HepG2 (cell line): ENCODE measurements around the gene INAFM1. TPM values are rescaled to one million over a fixed set of nuclear protein-coding genes. Genes with fewer than 3 reads are reported as not detected.

Experiments used
- CHD4 ChIP-seq: fragments of 200-600 bp; sonication (generic); IDR thresholded peaks from 2 replicates; pipeline ENCODE4 v1.7.0; 2017; ENCODE audit warnings: mild to moderate bottlenecking, low read length, borderline replicate concordance
- DR1 ChIP-seq: sonication (generic); formaldehyde crosslinking; IDR thresholded peaks from 2 replicates; pipeline ENCODE4 v1.8.0; 2021; ENCODE audit warnings: mild to moderate bottlenecking, missing genetic modification reagents, inconsistent platforms
- IKZF1 ChIP-seq: fragments of 450-650 bp; IDR thresholded peaks from 2 replicates; pipeline ENCODE4 v1.7.1; 2016
- NKX3-1 ChIP-seq: sonication (generic); formaldehyde crosslinking; IDR thresholded peaks from 2 replicates; pipeline ENCODE4 v1.5.0; 2020; ENCODE audit warnings: missing genetic modification reagents
- NRL ChIP-seq: sonication (generic); formaldehyde crosslinking; IDR thresholded peaks from 2 replicates; pipeline ENCODE4 v1.5.0; 2020; ENCODE audit warnings: missing genetic modification reagents, mild to moderate bottlenecking, moderate library complexity, borderline replicate concordance
- PPARG ChIP-seq: conservative IDR thresholded peaks from 2 replicates; pipeline ENCODE4 v1.6.1; 2016; ENCODE audit warnings: missing biosample characterization, missing genetic modification reagents
- RBFOX2 ChIP-seq: fragments of 200-400 bp; formaldehyde crosslinking; IDR thresholded peaks from 2 replicates; pipeline ENCODE4 v1.6.1; 2017; ENCODE audit warnings: low read depth, mild to moderate bottlenecking, low read length
- SATB2 ChIP-seq: sonication (generic); formaldehyde crosslinking; IDR thresholded peaks from 2 replicates; pipeline ENCODE4 v1.5.0; 2020; ENCODE audit warnings: missing genetic modification reagents
- SMAD1 ChIP-seq: sonication (generic); formaldehyde crosslinking; IDR thresholded peaks from 2 replicates; pipeline ENCODE4 v1.4.0; 2020; ENCODE audit warnings: missing genetic modification reagents, low read depth, mild to moderate bottlenecking, borderline replicate concordance
- SNAPC2 ChIP-seq: sonication (generic); formaldehyde crosslinking; IDR thresholded peaks from 2 replicates; pipeline ENCODE4 v1.8.1; 2022; ENCODE audit warnings: mild to moderate bottlenecking, missing genetic modification reagents
- TBX2 ChIP-seq: sonication (generic); formaldehyde crosslinking; IDR thresholded peaks from 2 replicates; pipeline ENCODE4 v1.5.0; 2020; ENCODE audit warnings: missing genetic modification reagents, mild to moderate bottlenecking, borderline replicate concordance
- TMF1 ChIP-seq: sonication (generic); formaldehyde crosslinking; IDR thresholded peaks from 2 replicates; pipeline ENCODE4 v1.8.1; 2022; ENCODE audit warnings: low read depth, missing genetic modification reagents
- ZFP62 ChIP-seq: sonication (generic); formaldehyde crosslinking; IDR thresholded peaks from 2 replicates; pipeline ENCODE4 v1.4.0; 2020; ENCODE audit warnings: missing genetic modification reagents
- ZFY ChIP-seq: sonication (generic); formaldehyde crosslinking; IDR thresholded peaks from 2 replicates; pipeline ENCODE4 v1.4.0; 2020; ENCODE audit warnings: missing genetic modification reagents
- ZNF569 ChIP-seq: sonication (generic); formaldehyde crosslinking; IDR thresholded peaks from 2 replicates; pipeline ENCODE4 v1.5.0; 2020; ENCODE audit warnings: mild to moderate bottlenecking, missing genetic modification reagents, moderate library complexity, borderline replicate concordance
- ZNF577 ChIP-seq: sonication (generic); formaldehyde crosslinking; IDR thresholded peaks from 2 replicates; pipeline ENCODE4 v1.4.0; 2020; ENCODE audit warnings: mild to moderate bottlenecking, low read depth, missing genetic modification reagents, borderline replicate concordance
- ZNF605 ChIP-seq: sonication (generic); formaldehyde crosslinking; IDR thresholded peaks from 2 replicates; pipeline ENCODE4 v1.8.0; 2022; ENCODE audit warnings: mild to moderate bottlenecking, missing genetic modification reagents
- polyA plus RNA-seq, 8 experiments: library from polyadenylated mRNA; depleted of rRNA in 3 of 8; stranded (reverse) in 7 of 8; unstranded in 1 of 8; fragments of >200 nt; fragmentation: Illumina TruSeq in 4 of 8; extraction: Trizol in 4 of 8; gene quantifications; 2 replicates each; pipeline versions ENCODE4 v1.2.1 to v1.2.3, GENCODE V29; 2011 to 2016; ENCODE audit warnings: low read depth in 4 of 8, missing spikeins in 1 of 8, mixed read lengths in 1 of 8; ENCODE audit not compliant: insufficient read depth in 1 of 8
- total RNA-seq, 5 experiments: library from RNA; depleted of rRNA; stranded (reverse); fragments of >200 nt; fragmentation: Illumina TruSeq; extraction: Trizol; gene quantifications; 2 replicates each; pipeline ENCODE4 v1.2.3, GENCODE V29; 2016; ENCODE audit warnings: low read depth in 1 of 5
- TF ChIP-seq, protein P1 (sequence below): sonication (generic); formaldehyde crosslinking; IDR thresholded peaks from 2 replicates; pipeline ENCODE4 v1.5.0; 2020; ENCODE audit warnings: mild to moderate bottlenecking, missing genetic modification reagents, borderline replicate concordance
- TF ChIP-seq, protein P2 (sequence below): IDR thresholded peaks from 2 replicates; pipeline ENCODE4 v1.6.1; 2018; ENCODE audit warnings: missing genetic modification reagents
- TF ChIP-seq, protein P3 (sequence below): IDR thresholded peaks from 2 replicates; pipeline ENCODE4 v1.6.1; 2016
- TF ChIP-seq, protein P4 (sequence below): sonication (generic); formaldehyde crosslinking; IDR thresholded peaks from 2 replicates; pipeline ENCODE4 v1.4.0; 2020; ENCODE audit warnings: missing genetic modification reagents, mild to moderate bottlenecking, borderline replicate concordance
- TF ChIP-seq, protein P5 (sequence below): sonication (generic); formaldehyde crosslinking; IDR thresholded peaks from 2 replicates; pipeline ENCODE4 v1.5.0; 2020; ENCODE audit warnings: missing genetic modification reagents
- TF ChIP-seq, protein P6 (sequence below): IDR thresholded peaks from 2 replicates; pipeline ENCODE4 v1.6.1; 2016; ENCODE audit warnings: mild to moderate bottlenecking, missing biosample characterization, missing genetic modification reagents

Gene INAFM1
- total and polyA plus RNA-seq, 2 of the 13 experiments (the other 11 are each of a cell fraction or from before 2014, with no cell fraction given), result 0.88 to 1.9 TPM

DNA sequence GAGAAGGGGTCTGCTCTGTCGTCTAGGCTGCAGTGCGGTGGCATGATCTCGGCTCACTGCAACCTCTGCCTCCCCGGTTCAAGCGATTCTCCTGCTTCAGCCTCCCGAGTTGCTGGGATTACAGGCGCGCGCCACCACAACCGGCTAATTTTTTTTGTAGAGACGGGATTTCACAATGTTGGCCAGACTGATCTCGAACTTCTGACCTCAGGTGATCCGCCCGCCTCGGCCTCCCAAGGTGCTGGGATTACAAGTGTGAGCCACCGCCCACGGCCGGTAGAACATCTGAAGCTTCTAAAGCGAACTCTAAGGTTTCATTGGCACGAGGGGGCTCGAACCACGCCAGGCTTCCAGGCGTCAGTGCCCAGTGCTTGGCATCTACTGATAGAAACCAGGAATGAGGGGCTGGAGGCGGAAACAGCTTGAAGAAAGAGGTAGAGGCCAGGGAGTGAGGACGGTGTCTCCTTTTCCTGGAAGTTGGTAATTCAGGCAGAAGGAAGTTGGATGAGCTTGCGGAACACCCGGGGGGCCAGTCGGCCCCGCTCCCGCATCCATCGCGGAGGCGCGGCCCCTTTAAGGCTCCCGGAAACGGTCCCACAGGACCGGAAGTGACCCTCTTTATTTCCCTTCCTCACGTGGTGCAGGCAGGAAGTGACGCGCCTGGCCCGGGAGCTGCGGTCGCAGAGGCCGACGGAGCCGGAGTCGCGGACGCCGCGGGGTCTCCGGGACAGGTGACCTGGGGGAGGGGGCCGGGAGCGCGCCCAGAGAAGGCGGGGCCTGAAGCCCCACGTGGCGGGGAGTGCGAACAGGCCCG, 18.6 kb upstream of the INAFM1 start, which contains the start of gene CCDC9 (continued):
- TF ChIP-seq, protein P1, sequence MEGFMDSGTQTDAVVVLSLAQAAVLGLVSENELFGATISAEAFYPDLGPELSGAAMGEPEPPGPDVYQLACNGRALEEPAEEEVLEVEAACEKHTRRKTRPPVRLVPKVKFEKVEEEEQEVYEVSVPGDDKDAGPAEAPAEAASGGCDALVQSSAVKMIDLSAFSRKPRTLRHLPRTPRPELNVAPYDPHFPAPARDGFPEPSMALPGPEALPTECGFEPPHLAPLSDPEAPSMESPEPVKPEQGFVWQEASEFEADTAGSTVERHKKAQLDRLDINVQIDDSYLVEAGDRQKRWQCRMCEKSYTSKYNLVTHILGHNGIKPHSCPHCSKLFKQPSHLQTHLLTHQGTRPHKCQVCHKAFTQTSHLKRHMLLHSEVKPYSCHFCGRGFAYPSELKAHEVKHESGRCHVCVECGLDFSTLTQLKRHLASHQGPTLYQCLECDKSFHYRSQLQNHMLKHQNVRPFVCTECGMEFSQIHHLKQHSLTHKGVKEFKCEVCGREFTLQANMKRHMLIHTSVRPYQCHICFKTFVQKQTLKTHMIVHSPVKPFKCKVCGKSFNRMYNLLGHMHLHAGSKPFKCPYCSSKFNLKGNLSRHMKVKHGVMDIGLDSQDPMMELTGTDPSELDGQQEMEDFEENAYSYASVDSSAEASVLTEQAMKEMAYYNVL (CRISPR knock-in tag), result no peak
- TF ChIP-seq NKX3-1 (CRISPR knock-in tag) (peak; percentile 61; the same call in 1 of the 2 replicates), PPARG (CRISPR knock-in tag) (no peak; the same call in 1 of the 2 replicates), ZFY (CRISPR knock-in tag) (peak; percentile 62), IKZF1 (no peak), ZNF577 (no peak), CHD4 (peak; percentile 61; the same call in 1 of the 2 replicates), ZFP62 (CRISPR knock-in tag) (peak; percentile 43; the same call in 1 of the 2 replicates), ZNF605 (no peak; the same call in 1 of the 2 replicates), TBX2 (peak; percentile 28; the same call in 1 of the 2 replicates), RBFOX2 (peak; percentile 94), TMF1 (no peak), DR1 (CRISPR knock-in tag) (0 out of 2 replicates have a peak, but pooled peaks have one; percentile 1), SNAPC2 (CRISPR knock-in tag) (no peak), SMAD1 (CRISPR knock-in tag) (0 out of 2 replicates have a peak, but pooled peaks have one; percentile 43), ZNF569 (CRISPR knock-in tag) (no peak; the same call in 1 of the 2 replicates), SATB2 (CRISPR knock-in tag) (no peak), NRL (CRISPR knock-in tag) (0 out of 2 replicates have a peak, but pooled peaks have one; percentile 21)
- TF ChIP-seq, protein P2, sequence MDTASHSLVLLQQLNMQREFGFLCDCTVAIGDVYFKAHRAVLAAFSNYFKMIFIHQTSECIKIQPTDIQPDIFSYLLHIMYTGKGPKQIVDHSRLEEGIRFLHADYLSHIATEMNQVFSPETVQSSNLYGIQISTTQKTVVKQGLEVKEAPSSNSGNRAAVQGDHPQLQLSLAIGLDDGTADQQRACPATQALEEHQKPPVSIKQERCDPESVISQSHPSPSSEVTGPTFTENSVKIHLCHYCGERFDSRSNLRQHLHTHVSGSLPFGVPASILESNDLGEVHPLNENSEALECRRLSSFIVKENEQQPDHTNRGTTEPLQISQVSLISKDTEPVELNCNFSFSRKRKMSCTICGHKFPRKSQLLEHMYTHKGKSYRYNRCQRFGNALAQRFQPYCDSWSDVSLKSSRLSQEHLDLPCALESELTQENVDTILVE, result peak; percentile 99
- TF ChIP-seq, protein P3, sequence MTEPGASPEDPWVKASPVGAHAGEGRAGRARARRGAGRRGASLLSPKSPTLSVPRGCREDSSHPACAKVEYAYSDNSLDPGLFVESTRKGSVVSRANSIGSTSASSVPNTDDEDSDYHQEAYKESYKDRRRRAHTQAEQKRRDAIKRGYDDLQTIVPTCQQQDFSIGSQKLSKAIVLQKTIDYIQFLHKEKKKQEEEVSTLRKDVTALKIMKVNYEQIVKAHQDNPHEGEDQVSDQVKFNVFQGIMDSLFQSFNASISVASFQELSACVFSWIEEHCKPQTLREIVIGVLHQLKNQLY (CRISPR knock-in tag), result peak; percentile 17; the same call in 1 of the 2 replicates
- TF ChIP-seq, protein P4, sequence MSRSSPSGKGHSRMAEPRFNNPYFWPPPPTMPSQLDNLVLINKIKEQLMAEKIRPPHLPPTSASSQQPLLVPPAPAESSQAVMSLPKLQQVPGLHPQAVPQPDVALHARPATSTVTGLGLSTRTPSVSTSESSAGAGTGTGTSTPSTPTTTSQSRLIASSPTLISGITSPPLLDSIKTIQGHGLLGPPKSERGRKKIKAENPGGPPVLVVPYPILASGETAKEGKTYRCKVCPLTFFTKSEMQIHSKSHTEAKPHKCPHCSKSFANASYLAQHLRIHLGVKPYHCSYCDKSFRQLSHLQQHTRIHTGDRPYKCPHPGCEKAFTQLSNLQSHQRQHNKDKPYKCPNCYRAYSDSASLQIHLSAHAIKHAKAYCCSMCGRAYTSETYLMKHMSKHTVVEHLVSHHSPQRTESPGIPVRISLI (CRISPR knock-in tag), result peak; percentile 42; the same call in 1 of the 2 replicates
- TF ChIP-seq, protein P5, sequence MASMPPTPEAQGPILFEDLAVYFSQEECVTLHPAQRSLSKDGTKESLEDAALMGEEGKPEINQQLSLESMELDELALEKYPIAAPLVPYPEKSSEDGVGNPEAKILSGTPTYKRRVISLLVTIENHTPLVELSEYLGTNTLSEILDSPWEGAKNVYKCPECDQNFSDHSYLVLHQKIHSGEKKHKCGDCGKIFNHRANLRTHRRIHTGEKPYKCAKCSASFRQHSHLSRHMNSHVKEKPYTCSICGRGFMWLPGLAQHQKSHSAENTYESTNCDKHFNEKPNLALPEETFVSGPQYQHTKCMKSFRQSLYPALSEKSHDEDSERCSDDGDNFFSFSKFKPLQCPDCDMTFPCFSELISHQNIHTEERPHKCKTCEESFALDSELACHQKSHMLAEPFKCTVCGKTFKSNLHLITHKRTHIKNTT (CRISPR knock-in tag), result no peak
- TF ChIP-seq, protein P6, sequence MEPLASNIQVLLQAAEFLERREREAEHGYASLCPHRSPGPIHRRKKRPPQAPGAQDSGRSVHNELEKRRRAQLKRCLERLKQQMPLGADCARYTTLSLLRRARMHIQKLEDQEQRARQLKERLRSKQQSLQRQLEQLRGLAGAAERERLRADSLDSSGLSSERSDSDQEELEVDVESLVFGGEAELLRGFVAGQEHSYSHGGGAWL (CRISPR knock-in tag), result peak; percentile 11; the same call in 1 of the 2 replicates
